ENCODE data around the gene CNTNAP2. TPM values are rescaled to one million over a fixed set of nuclear protein-coding genes. Genes with fewer than 3 reads are reported as not detected.

CNTNAP2 gene
- total and polyA plus RNA-seq, 2 of the 8 experiments (the other 6 are each of a cell fraction or from before 2014, with no cell fraction given): 27.9 to 71.0 TPM

- Histone ChIP-seq H3K23ac (ENCODE audit: insufficient read length) (no peak overlapping the region), H3K23me2 (ENCODE audit: low read depth, low read length) (no peaks in the 10 kb centered on the region), H3K36me3 (ENCODE audit: control insufficient read depth in 2 of 4, insufficient read depth in 4 of 4, low read length in 3 of 4) (no peaks in the 10 kb centered on the region), H2BK15ac (ENCODE audit: low read length) (no peak overlapping the region), H3K79me2 (ENCODE audit: control insufficient read depth in 1 of 2, insufficient read depth in 2 of 2, low read length in 2 of 2) (no peaks in the 10 kb centered on the region), H4K5ac (ENCODE audit: insufficient read length, low read depth, low read length) (no peak overlapping the region), H2AK5ac (ENCODE audit: low read depth, low read length) (no peak overlapping the region), H2BK5ac (ENCODE audit: low read depth, low read length) (no peak overlapping the region), H3K27ac (ENCODE audit: low read depth, low read length) (no peak overlapping the region), H3K14ac (ENCODE audit: insufficient read length) (no peak overlapping the region), H2AFZ (ENCODE audit: low read length) (no peak overlapping the region), H2BK20ac (ENCODE audit: low read length) (no peak overlapping the region), H3K4me3 (ENCODE audit: extremely low read depth in 1 of 4, insufficient read depth in 2 of 4, low read depth in 3 of 4, low read length in 4 of 4) (no peak overlapping the region), H3K18ac (ENCODE audit: extremely low read depth, low read length) (no peak overlapping the region), H3K4me2 (ENCODE audit: insufficient read depth in 1 of 2, low read depth in 2 of 2, low read length in 2 of 2) (no peak overlapping the region), H2BK120ac (replicated peaks; ENCODE audit: low read depth, low read length) (no peak overlapping the region), H4K8ac (ENCODE audit: extremely low read depth, insufficient read depth, low read length) (no peak overlapping the region), H3K56ac (replicated peaks; ENCODE audit: insufficient read length, low read depth, low read length) (no peak overlapping the region), H3K9me3 (ENCODE audit: insufficient read depth in 2 of 2, low read depth in 1 of 2, low read length in 1 of 2) (no peaks in the 10 kb centered on the region), H3K27me3 (replicated peaks in 1 of 4; ENCODE audit: control insufficient read depth in 3 of 4, extremely low read depth in 1 of 4, insufficient read depth in 3 of 4, low read length in 3 of 4) (no peaks in the 10 kb centered on the region), H2BK12ac (ENCODE audit: low read depth, low read length) (no peak overlapping the region), H3K4me1 (replicated peaks in 1 of 4; ENCODE audit: control insufficient read depth in 3 of 4, insufficient read depth in 4 of 4, low read length in 3 of 4) (no peaks in the 10 kb centered on the region), H3K9ac (replicated peaks in 1 of 4; ENCODE audit: extremely low read depth in 1 of 4, low read depth in 3 of 4, low read length in 3 of 4) (no peak overlapping the region), H3K79me1 (ENCODE audit: low read depth, low read length) (no peaks in the 10 kb centered on the region), H4K20me1 (replicated peaks in 1 of 2; ENCODE audit: control insufficient read depth in 1 of 2, insufficient read depth in 2 of 2, low read length in 2 of 2) (no peaks in the 10 kb centered on the region), H4K91ac (replicated peaks; ENCODE audit: insufficient read length, low read length) (no peak overlapping the region), H3K4ac (replicated peaks; ENCODE audit: insufficient read length, low read depth, low read length) (no peak overlapping the region)
- TF ChIP-seq PHF8 (conservative IDR thresholded peaks at IDR 0.05; ENCODE audit: low read depth, low read length): no peak
- no peak for TF ChIP-seq POLR2AphosphoS5 (IDR thresholded peaks at IDR 0.05; ENCODE audit: low read depth, low read length)
- TF ChIP-seq BCL11A (IDR thresholded peaks at IDR 0.05; ENCODE audit: low read depth in 2 of 2, low read length in 2 of 2): no peak
- no peak for TF ChIP-seq CHD2 (IDR thresholded peaks at IDR 0.05; ENCODE audit: low read length)
- no peak for TF ChIP-seq CEBPB (IDR thresholded peaks at IDR 0.05; ENCODE audit: low read depth, low read length)
- no peak for TF ChIP-seq KDM5A (IDR thresholded peaks at IDR 0.05; ENCODE audit: low read length)
- no peak for TF ChIP-seq E2F6 (IDR thresholded peaks at IDR 0.05)
- no peak for TF ChIP-seq CTCF (IDR thresholded peaks at IDR 0.05; ENCODE audit: control extremely low read depth in 1 of 3, insufficient read depth in 1 of 3, low read depth in 1 of 3, low read length in 3 of 3)
- no peak for TF ChIP-seq TAF1 (IDR thresholded peaks at IDR 0.05; ENCODE audit: low read depth, low read length)
- 82% methylated on average over 1 of the region's 1 CpG; no CpG with 5 or more reads in 1 of the 2 experiments for WGBS, 2 experiments (ENCODE audit: extremely low coverage in 1 of 2, insufficient coverage in 1 of 2, insufficient read length in 1 of 2, insufficient replicate concordance in 2 of 2, low coverage in 1 of 2, low lambda C conversion rate in 2 of 2, missing lambda C conversion rate in 1 of 2)
- no peak for DNase-seq (ENCODE audit: low read depth in 1 of 2, low spot score in 2 of 2)
- ChIA-PET CTCF (ENCODE audit: partially characterized antibody) (no interaction called here), POLR2A (ENCODE audit: partially characterized antibody) (no interaction called here)
- FAIRE-seq: no peak
These were observed 432.2 kb downstream of the CNTNAP2 start for GRCh38 chr7:146548816-146549215.
